ENCODE results near the gene GRM8.

GRCh38 chr7:127123220-127123619 lies 129.5 kb downstream of the GRM8 start:
- TF ChIP-seq ESRRG (CRISPR knock-in tag; IDR thresholded peaks at IDR 0.05), result no peak
- no peak for TF ChIP-seq TOX (CRISPR knock-in tag; IDR thresholded peaks at IDR 0.05; ENCODE audit: borderline replicate concordance)
- TF ChIP-seq SNAI2 (CRISPR knock-in tag; IDR thresholded peaks at IDR 0.05), result no peak
- no peak for TF ChIP-seq GLIS3 (CRISPR knock-in tag; IDR thresholded peaks at IDR 0.05)
- no peak for TF ChIP-seq ZNF70 (CRISPR knock-in tag; IDR thresholded peaks at IDR 0.05)
- no peak for TF ChIP-seq CSRNP3 (CRISPR knock-in tag; IDR thresholded peaks at IDR 0.05)
- TF ChIP-seq ARNTL (CRISPR knock-in tag; IDR thresholded peaks at IDR 0.05; ENCODE audit: borderline replicate concordance, low read depth), result no peak
- TF ChIP-seq ZFP3 (CRISPR knock-in tag; IDR thresholded peaks at IDR 0.05), result no peak
- no peak for TF ChIP-seq PATZ1 (CRISPR knock-in tag; IDR thresholded peaks at IDR 0.05; ENCODE audit: borderline replicate concordance)
- no peak for TF ChIP-seq TSHZ2 (CRISPR knock-in tag; IDR thresholded peaks at IDR 0.05)
- no peak for TF ChIP-seq ZC3H10 (CRISPR knock-in tag; IDR thresholded peaks at IDR 0.05)
- no peak for TF ChIP-seq RARB (CRISPR knock-in tag; IDR thresholded peaks at IDR 0.05)
- TF ChIP-seq ISL1 (CRISPR knock-in tag; IDR thresholded peaks at IDR 0.05), result no peak
- TF ChIP-seq ZFP30 (CRISPR knock-in tag; IDR thresholded peaks at IDR 0.05), result no peak
